Stimulated activated naive CD8-positive, alpha-beta T cell treated with anti-CD3 and anti-CD28 coated beads, Interleukin-15, Interleukin-2, amounts not matched to agents 100 ng/mL and 50 ng/mL, for 24 hours (primary cell): Measurements from ENCODE around the gene RERE.

Experiments
- H3K27ac Mint-ChIP-seq: one replicate; pipeline ENCODE4 v1.8.0; 2021; ENCODE audit warnings: mild to moderate bottlenecking, mixed read lengths
- H3K27me3 Mint-ChIP-seq: one replicate; pipeline ENCODE4 v1.8.0; 2021; ENCODE audit warnings: mixed read lengths
- H3K36me3 Mint-ChIP-seq: one replicate; pipeline ENCODE4 v1.8.0; 2021; ENCODE audit warnings: low read depth, mixed read lengths
- H3K4me1 Mint-ChIP-seq: one replicate; pipeline ENCODE4 v1.8.0; 2021; ENCODE audit warnings: low read depth, mixed read lengths
- H3K4me3 Mint-ChIP-seq: one replicate; pipeline ENCODE4 v1.8.0; 2021; ENCODE audit warnings: mild to moderate bottlenecking, mixed read lengths
- H3K9me3 Mint-ChIP-seq: one replicate; pipeline ENCODE4 v1.8.0; 2021; ENCODE audit warnings: mixed read lengths

The RERE gene

GRCh38 chr1:8339203-8339600, 478.2 kb downstream of the RERE start:
- Mint-ChIP-seq H3K36me3 (peaks cover 4% of the 10 kb centered on the region), H3K9me3 (peaks cover 3% of the 10 kb centered on the region), H3K27ac (no peak overlapping the region), H3K27me3 (no peaks in the 10 kb centered on the region), H3K4me1 (no peaks in the 10 kb centered on the region), H3K4me3 (no peak overlapping the region)

- H3K9me3 Mint-ChIP-seq = peaks cover 3% of the 10 kb centered on the region
- no peak overlapping the region for H3K4me3 Mint-ChIP-seq
- H3K4me1 Mint-ChIP-seq = no peaks in the 10 kb centered on the region
- no peaks in the 10 kb centered on the region for H3K27me3 Mint-ChIP-seq
- peaks cover 4% of the 10 kb centered on the region for H3K36me3 Mint-ChIP-seq
- no peak overlapping the region for H3K27ac Mint-ChIP-seq
These were observed 478.8 kb downstream of the RERE start for GRCh38 chr1:8338526-8339202.

DNA sequence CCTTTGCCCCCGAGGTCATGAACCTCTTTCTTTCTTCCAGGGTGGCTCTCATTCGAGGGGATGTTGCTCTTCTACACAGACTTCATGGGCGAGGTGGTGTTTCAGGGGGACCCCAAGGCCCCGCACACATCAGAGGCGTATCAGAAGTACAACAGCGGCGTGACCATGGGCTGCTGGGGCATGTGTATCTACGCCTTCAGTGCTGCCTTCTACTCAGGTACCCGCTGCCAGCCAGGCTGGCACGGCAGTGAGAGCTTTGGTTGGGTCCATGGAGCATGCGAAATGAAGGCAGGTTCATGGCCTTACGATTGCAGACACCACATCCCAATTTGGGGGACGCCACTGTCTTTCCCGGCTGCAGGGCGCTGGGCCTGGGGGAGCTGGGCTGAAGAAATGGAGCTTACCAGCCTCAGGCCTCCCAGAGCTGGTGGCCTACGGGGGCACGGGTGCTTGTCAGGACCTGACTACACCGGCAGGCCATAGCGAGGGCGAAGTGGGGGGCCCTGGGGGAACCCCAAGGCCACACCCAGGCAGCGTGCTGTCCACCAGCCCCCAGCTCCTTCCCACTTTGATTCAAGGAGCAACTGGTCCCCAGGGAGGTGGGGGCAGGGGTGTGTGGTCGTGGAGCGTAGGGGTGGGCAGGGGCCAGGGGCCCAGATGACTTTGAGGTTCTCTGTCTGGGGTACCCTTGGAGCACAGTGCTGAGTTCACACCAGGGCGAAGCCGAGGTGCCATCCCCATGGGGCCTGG, 479.5 kb downstream of the RERE start:
- Mint-ChIP-seq H3K36me3 (peaks cover 4% of the 10 kb centered on the region), H3K4me1 (no peaks in the 10 kb centered on the region), H3K4me3 (no peak overlapping the region), H3K27me3 (no peaks in the 10 kb centered on the region), H3K9me3 (peaks cover 3% of the 10 kb centered on the region), H3K27ac (no peak overlapping the region)

- H3K36me3 Mint-ChIP-seq = peaks cover 4% of the 10 kb centered on the region
- no peaks in the 10 kb centered on the region for H3K4me1 Mint-ChIP-seq
- peaks cover 3% of the 10 kb centered on the region for H3K9me3 Mint-ChIP-seq
- no peak overlapping the region for H3K4me3 Mint-ChIP-seq
- no peak overlapping the region for H3K27ac Mint-ChIP-seq
- no peaks in the 10 kb centered on the region for H3K27me3 Mint-ChIP-seq
These were observed 482.2 kb downstream of the RERE start for GRCh38 chr1:8335246-8335645.

DNA sequence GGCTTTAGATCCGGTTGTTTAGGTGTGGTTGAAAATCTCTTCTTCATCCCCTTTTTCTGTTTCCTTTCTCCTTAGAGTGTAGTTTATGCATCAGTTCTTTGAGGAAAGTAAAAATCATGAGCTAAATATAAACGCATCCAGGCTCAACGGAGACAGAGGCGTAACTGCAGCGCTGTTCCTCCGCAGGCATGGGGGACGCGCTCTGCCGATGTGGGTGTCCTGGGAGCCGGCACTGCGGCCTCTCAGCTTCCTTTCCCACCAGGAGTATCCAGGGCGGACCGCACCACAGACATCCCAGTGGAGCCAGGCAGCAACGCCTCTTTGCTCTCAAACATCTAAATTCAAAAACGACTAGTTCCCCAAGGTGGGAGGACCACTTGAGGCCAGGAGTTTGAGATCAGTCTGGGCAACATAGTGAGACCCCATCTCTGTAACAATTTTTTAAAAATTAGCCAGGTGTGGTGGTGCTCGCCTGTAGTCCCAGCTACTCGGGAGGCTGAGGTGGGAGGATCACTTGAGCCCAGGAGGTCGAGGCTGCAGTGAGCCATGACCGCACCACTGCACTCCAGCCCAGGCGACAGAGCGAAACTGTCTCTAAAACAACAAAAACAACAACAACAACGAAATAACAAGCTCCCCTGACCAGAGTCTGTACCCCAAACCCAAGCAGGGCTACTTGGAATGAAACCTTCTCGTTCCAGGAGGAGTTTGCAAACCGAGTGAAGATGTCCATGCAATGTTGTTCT, 483.2 kb downstream of the RERE start:
- H3K36me3 Mint-ChIP-seq = peaks cover 4% of the 10 kb centered on the region
- H3K9me3 Mint-ChIP-seq = peaks cover 3% of the 10 kb centered on the region
- no peaks in the 10 kb centered on the region for H3K27me3 Mint-ChIP-seq
- H3K27ac Mint-ChIP-seq = no peak overlapping the region
- H3K4me3 Mint-ChIP-seq = no peak overlapping the region
- no peaks in the 10 kb centered on the region for H3K4me1 Mint-ChIP-seq

DNA sequence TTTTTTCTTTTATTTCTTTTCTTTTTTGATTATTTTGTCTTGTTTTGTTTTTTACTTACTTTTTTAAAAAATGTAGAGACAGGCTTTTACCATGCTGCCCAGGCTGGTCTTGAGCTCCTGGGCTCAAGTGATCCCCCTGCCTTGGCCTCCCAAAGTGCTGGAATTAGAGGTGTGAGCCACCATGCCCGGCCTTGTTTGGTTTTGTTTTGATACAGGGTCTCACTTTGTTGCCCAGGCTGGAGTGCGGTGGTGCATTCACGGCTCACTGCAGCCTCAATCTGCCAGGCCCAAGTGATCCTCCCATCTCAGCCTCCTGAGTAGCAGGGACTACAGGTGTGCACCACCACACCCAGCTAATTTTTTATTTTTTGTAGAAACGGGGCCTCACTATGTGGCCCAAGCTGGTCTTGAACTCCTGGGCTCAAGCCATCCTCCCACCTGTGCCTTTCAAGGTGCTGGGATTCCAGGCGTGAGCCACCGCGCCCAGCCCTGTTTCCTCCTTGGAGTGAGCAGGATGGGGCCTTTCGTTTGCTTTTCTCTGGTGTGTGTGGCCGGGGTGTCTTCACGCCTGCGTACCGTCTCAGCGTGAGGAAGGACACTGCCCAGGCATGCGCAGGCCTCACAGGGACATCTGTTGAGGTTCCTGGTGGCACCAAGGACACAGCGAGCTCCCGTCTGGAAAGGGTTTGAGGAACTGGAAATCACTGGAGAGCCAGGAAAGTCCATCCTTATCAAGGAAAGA, 484.0 kb downstream of the RERE start:
- Mint-ChIP-seq H3K4me3 (no peak overlapping the region), H3K27ac (no peak overlapping the region), H3K9me3 (peaks cover 3% of the 10 kb centered on the region), H3K27me3 (no peaks in the 10 kb centered on the region), H3K4me1 (no peaks in the 10 kb centered on the region), H3K36me3 (peaks cover 4% of the 10 kb centered on the region)

DNA sequence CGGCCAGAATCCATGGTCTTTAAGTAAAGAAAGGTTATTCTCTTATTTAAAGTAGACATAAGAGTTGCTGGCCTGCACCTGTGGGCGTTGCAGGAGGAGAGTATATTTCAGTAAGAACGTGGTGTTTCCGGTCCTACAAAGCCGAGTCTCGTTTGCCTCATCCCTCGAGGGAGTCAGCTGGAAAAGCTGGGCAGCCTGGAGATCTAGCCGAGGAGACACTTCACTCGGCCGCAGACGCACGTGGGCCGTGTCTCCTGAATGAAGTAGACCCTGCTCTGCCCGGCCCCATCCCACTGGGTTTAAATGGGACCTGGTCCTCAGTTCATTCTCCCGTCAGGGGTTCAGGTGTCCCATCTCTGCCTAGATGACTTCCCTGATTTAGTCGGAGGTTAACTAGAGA, 484.6 kb downstream of the RERE start:
- Mint-ChIP-seq H3K4me1 (no peaks in the 10 kb centered on the region), H3K27ac (no peak overlapping the region), H3K4me3 (no peak overlapping the region), H3K36me3 (peaks cover 4% of the 10 kb centered on the region), H3K27me3 (no peaks in the 10 kb centered on the region), H3K9me3 (peaks cover 3% of the 10 kb centered on the region)

- no peak overlapping the region for H3K4me3 Mint-ChIP-seq
- no peak overlapping the region for H3K27ac Mint-ChIP-seq
- no peaks in the 10 kb centered on the region for H3K27me3 Mint-ChIP-seq
- no peaks in the 10 kb centered on the region for H3K4me1 Mint-ChIP-seq
- no peaks in the 10 kb centered on the region for H3K9me3 Mint-ChIP-seq
- H3K36me3 Mint-ChIP-seq = no peaks in the 10 kb centered on the region
These were observed 486.9 kb downstream of the RERE start for GRCh38 chr1:8330271-8331125.

DNA sequence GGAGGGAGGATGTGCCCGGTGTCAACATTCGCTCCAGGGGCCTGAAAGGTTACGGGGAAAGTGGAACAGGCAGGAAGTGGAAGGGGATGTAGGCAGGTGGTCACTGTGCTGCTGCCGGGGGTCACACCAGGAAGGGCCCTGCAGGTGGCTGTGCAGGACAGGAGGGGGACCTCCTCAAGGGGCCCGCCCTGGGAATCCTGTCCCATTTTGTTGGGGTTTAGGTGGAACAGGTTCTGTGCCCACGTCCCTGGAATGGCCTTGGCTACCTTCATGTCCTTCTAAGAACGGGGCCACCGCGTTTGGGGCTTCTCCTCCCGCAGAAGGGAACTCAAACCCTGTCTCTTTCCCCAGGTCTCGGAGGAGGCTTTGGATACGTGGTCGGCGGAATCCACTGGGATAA, 487.6 kb downstream of the RERE start:
- Mint-ChIP-seq H3K4me1 (no peaks in the 10 kb centered on the region), H3K27ac (no peak overlapping the region), H3K27me3 (no peaks in the 10 kb centered on the region), H3K4me3 (no peak overlapping the region), H3K36me3 (no peaks in the 10 kb centered on the region), H3K9me3 (no peaks in the 10 kb centered on the region)

GRCh38 chr1:8329439-8329838, 488.0 kb downstream of the RERE start:
- Mint-ChIP-seq H3K9me3 (no peaks in the 10 kb centered on the region), H3K36me3 (no peaks in the 10 kb centered on the region), H3K27me3 (no peaks in the 10 kb centered on the region), H3K4me3 (no peak overlapping the region), H3K27ac (no peak overlapping the region), H3K4me1 (no peaks in the 10 kb centered on the region)

- Mint-ChIP-seq H3K27me3 (no peaks in the 10 kb centered on the region), H3K4me1 (no peaks in the 10 kb centered on the region), H3K9me3 (no peaks in the 10 kb centered on the region), H3K4me3 (no peak overlapping the region), H3K36me3 (no peaks in the 10 kb centered on the region), H3K27ac (no peak overlapping the region)
These were observed 489.2 kb downstream of the RERE start for GRCh38 chr1:8328271-8328670.

GRCh38 chr1:8326265-8326664, 491.2 kb downstream of the RERE start:
- H3K4me1 Mint-ChIP-seq = peaks cover 4% of the 10 kb centered on the region
- H3K9me3 Mint-ChIP-seq = peaks cover 4% of the 10 kb centered on the region
- H3K27ac Mint-ChIP-seq = no peak overlapping the region
- H3K4me3 Mint-ChIP-seq = no peak overlapping the region
- no peaks in the 10 kb centered on the region for H3K27me3 Mint-ChIP-seq
- H3K36me3 Mint-ChIP-seq = no peaks in the 10 kb centered on the region

DNA sequence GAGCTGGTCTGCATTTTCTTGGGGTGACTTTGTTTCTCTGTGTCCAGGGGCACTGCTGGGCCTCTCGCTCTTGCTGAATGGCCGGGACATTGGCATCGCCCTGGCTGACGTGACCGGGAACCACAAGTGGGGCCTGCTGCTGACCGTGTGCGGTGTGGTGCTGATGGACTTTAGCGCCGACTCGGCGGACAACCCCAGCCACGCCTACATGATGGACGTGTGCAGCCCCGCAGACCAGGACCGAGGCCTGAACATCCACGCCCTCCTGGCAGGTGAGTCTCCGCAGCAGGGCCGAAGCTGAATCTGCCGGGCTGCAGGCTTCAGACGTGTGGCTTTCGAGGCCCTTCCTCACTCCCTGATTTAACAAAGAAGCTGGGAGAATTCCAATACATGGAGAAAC, 491.7 kb downstream of the RERE start:
- Mint-ChIP-seq H3K36me3 (no peaks in the 10 kb centered on the region), H3K4me3 (no peak overlapping the region), H3K27me3 (no peaks in the 10 kb centered on the region), H3K4me1 (peaks cover 4% of the 10 kb centered on the region), H3K27ac (no peak overlapping the region), H3K9me3 (peaks cover 4% of the 10 kb centered on the region)

- H3K27me3 Mint-ChIP-seq = peaks cover 2% of the 10 kb centered on the region
- peaks cover 4% of the 10 kb centered on the region for H3K9me3 Mint-ChIP-seq
- no peak overlapping the region for H3K27ac Mint-ChIP-seq
- H3K4me3 Mint-ChIP-seq = no peak overlapping the region
- peaks cover 4% of the 10 kb centered on the region for H3K4me1 Mint-ChIP-seq
- H3K36me3 Mint-ChIP-seq = no peaks in the 10 kb centered on the region
These were observed 493.1 kb downstream of the RERE start for GRCh38 chr1:8324176-8324810.
